A549 (cell line): Measurements from ENCODE around the gene NLRP14. TPM values are rescaled to one million over a fixed set of nuclear protein-coding genes. Genes with fewer than 3 reads are reported as not detected.

ENCODE experiments used
- ATAC-seq, 2 experiments: fragments of 200-7000 bp in 1 of 2; fragments of >200 bp in 1 of 2; cut with Nextera tagmentation in 1 of 2; cut with Tn5 transposase in 1 of 2; 3 replicates each; pipeline versions ENCODE4 v1.8.0 to v1.9.1; 2018 to 2020; ENCODE audit warnings: mild to moderate bottlenecking in 1 of 2, moderate library complexity in 1 of 2
- CTCF ChIA-PET: fragments of 300-600 bp; sonication (Branson Sonifier 250); formaldehyde crosslinking; extraction: SDS; loops from one replicate; lab custom pipeline; 2021; ENCODE audit warnings: antibody characterized with exemption, inconsistent platforms; lab: Yijun Ruan, JAX
- POLR2A ChIA-PET: fragments of 350-600 bp; formaldehyde crosslinking; extraction: SDS; loops from one replicate; lab custom pipeline; 2021; ENCODE audit warnings: antibody characterized with exemption, inconsistent platforms; lab: Yijun Ruan, JAX
- DNase-seq, 2 experiments: peaks; one replicate each; pipeline versions ENCODE4 v3.0.0 to v3.0.0-alpha.2; 2011 to 2016; ENCODE audit warnings: low read depth in 1 of 2, low spot score in 1 of 2
- FAIRE-seq: peaks from 2 replicates; lab custom pipeline; 2011; peaks lifted over from hg19 to GRCh38; lab: Jason Lieb, UNC
- H3K27ac ChIP-seq, 2 experiments: fragments of >200 bp; sonication (Bioruptor Twin); formaldehyde crosslinking; 3 replicates each; pipeline ENCODE4 v1.5.1; 2016 to 2017
- H3K4me1 ChIP-seq: fragments of >200 bp; sonication (Bioruptor Twin); formaldehyde crosslinking; 3 replicates; pipeline ENCODE4 v1.6.1; 2016
- H3K4me2 ChIP-seq: fragments of >200 bp; sonication (Bioruptor Twin); formaldehyde crosslinking; 3 replicates; pipeline ENCODE4 v1.6.1; 2016
- H3K4me3 ChIP-seq: fragments of >200 bp; sonication (Bioruptor Twin); formaldehyde crosslinking; 3 replicates; pipeline ENCODE4 v1.5.1; 2016
- H3K9me3 ChIP-seq: fragments of >200 bp; sonication (Bioruptor Twin); formaldehyde crosslinking; 3 replicates; pipeline ENCODE4 v1.6.1; 2016
- CHD2 ChIP-seq: fragments of 150-350 bp; IDR thresholded peaks from 2 replicates; pipeline ENCODE4 v1.6.1; 2014; ENCODE audit warnings: low read length; ENCODE audit not compliant: partially characterized antibody
- E2F6 ChIP-seq: IDR thresholded peaks from 2 replicates; pipeline ENCODE4 v1.6.1; 2012; ENCODE audit warnings: low read depth, borderline replicate concordance
- EHF ChIP-seq: fragments of 250-450 bp; sonication (Bioruptor Pico); IDR thresholded peaks from 2 replicates; pipeline ENCODE4 v1.5.0; 2020; ENCODE audit warnings: mild to moderate bottlenecking
- EP300 ChIP-seq, 2 experiments: fragments of >200 bp; sonication (Bioruptor Twin); formaldehyde crosslinking; IDR thresholded peaks; 2 replicates in 1 of 2; 3 replicates in 1 of 2; pipeline ENCODE4 v1.6.1; 2016 to 2017
- FOXS1 ChIP-seq: fragments of 250-450 bp; sonication (Bioruptor Pico); IDR thresholded peaks from 2 replicates; pipeline ENCODE4 v1.5.0; 2020; ENCODE audit warnings: mild to moderate bottlenecking, moderate library complexity
- HMGXB4 ChIP-seq: fragments of 250-450 bp; sonication (Bioruptor Pico); IDR thresholded peaks from 2 replicates; pipeline ENCODE4 v1.5.0; 2021; ENCODE audit warnings: mild to moderate bottlenecking, moderate library complexity, borderline replicate concordance
- HOXB13 ChIP-seq: fragments of 250-450 bp; sonication (Bioruptor Pico); IDR thresholded peaks from 2 replicates; pipeline ENCODE4 v1.5.0; 2020; ENCODE audit warnings: low read depth, mild to moderate bottlenecking, moderate library complexity
- MAX ChIP-seq: IDR thresholded peaks from 2 replicates; pipeline ENCODE4 v1.6.1; 2012
- MAZ ChIP-seq: fragments of 150-350 bp; IDR thresholded peaks from 2 replicates; pipeline ENCODE4 v1.6.1; 2014; ENCODE audit warnings: antibody characterized with exemption, low read depth, low read length, borderline replicate concordance
- MYC ChIP-seq: IDR thresholded peaks from 2 replicates; pipeline ENCODE4 v1.6.1; 2012; ENCODE audit warnings: mild to moderate bottlenecking, inconsistent platforms, low read length, improper control_type of control experiment, borderline replicate concordance
- PBX3 ChIP-seq: IDR thresholded peaks from 2 replicates; pipeline ENCODE4 v1.6.1; 2012
- POLR2A ChIP-seq: IDR thresholded peaks from 2 replicates; pipeline ENCODE4 v1.6.1; 2012; ENCODE audit warnings: mild to moderate bottlenecking, low read length
- RCOR1 ChIP-seq: fragments of 150-350 bp; IDR thresholded peaks from 2 replicates; pipeline ENCODE4 v1.6.1; 2014; ENCODE audit warnings: antibody characterized with exemption, low read length, low read depth
- SMC3 ChIP-seq: fragments of >200 bp; sonication (Bioruptor Twin); formaldehyde crosslinking; IDR thresholded peaks from 3 replicates; pipeline ENCODE4 v1.6.1; 2018; ENCODE audit warnings: inconsistent platforms
- TFCP2L1 ChIP-seq: fragments of 250-450 bp; sonication (Bioruptor Pico); IDR thresholded peaks from 2 replicates; pipeline ENCODE4 v1.5.0; 2021; ENCODE audit warnings: mild to moderate bottlenecking
- USF2 ChIP-seq: fragments of 450-650 bp; IDR thresholded peaks from 2 replicates; pipeline ENCODE4 v1.6.1; 2014; ENCODE audit warnings: antibody characterized with exemption
- ZSCAN20 ChIP-seq: fragments of 250-450 bp; sonication (Bioruptor Pico); IDR thresholded peaks from 2 replicates; pipeline ENCODE4 v1.8.0; 2022; ENCODE audit warnings: mild to moderate bottlenecking, moderate library complexity
- WGBS: methylation state at CpG from one replicate; pipeline ENCODE4 v1.1.6; 2017; ENCODE audit errors: missing lambda C conversion rate; 5-methylcytosine and 5-hydroxymethylcytosine counted together
- polyA minus RNA-seq: library from RNA; depleted of rRNA, polyadenylated mRNA; stranded (reverse); fragments of >200 nt; gene quantifications from 2 replicates; pipeline ENCODE4 v1.2.3, GENCODE V29; 2011; rRNA and poly(A)+ RNA removed
- polyA plus RNA-seq, 4 experiments: library from polyadenylated mRNA; depleted of rRNA in 3 of 4; stranded (reverse); fragments of >200 nt; fragmentation: RNase III in 1 of 4; extraction: RNeasy Plus Mini Kit Qiagen cat#74134 plus additional on column Dnase treatment in 1 of 4; gene quantifications; 2 replicates in 3 of 4; 3 replicates in 1 of 4; pipeline ENCODE4 v1.2.3, GENCODE V29; 2011 to 2017

The NLRP14 gene
- polyA plus RNA-seq (2011; rRNA removed) (0.04 TPM in 1 of 2 replicates, not detected in the other), polyA plus RNA-seq (2017; fragmentation: RNase III; extraction: RNeasy Plus Mini Kit Qiagen cat#74134 plus additional on column Dnase treatment) (not detected in 3 replicates), polyA minus RNA-seq (0.04 TPM in 1 of 2 replicates, not detected in the other)
- not detected in 2 replicates for polyA plus RNA-seq (2012; cell fraction: cytosol; rRNA removed)
- not detected in 2 replicates for polyA plus RNA-seq (2012; cell fraction: nucleus; rRNA removed)

GRCh38 chr11:7020183-7020917 is at the start of gene NLRP14, which contains the start of gene ZNF214:
Gene NLRP14 (plus strand): TSS chr11:7020479. CDS start chr11:7038587, 18,108 bp downstream.
Gene ZNF214 (minus strand): TSS chr11:7020346. CDS start chr11:7002835, 17,511 bp downstream.
- Histone ChIP-seq H3K9me3 (0 out of 3 replicates have a peak, but pooled peaks cover 2% of the 10 kb centered on the region), H3K4me1 (no peaks in the 10 kb centered on the region), H3K27ac (peak within 1 kb of the TSS; percentile 64 to 84), H3K4me2 (peak within 1 kb of the TSS; percentile 79)
- peak; percentile 98 for ATAC-seq
- ChIA-PET CTCF (interaction anchor here (1.0 to 1.8 kb wide), 3 partner anchors 9 to 15 kb away, joined by 3 to 4 read pairs (median 3); no protein-coding TSS in a partner anchor), POLR2A (no interaction called here)
- WGBS = 7% methylated on average over 35 of the region's 47 CpGs
- no peak for FAIRE-seq
- TF ChIP-seq PBX3 (no peak), E2F6 (peak; percentile 99), POLR2A (peak; percentile 46), USF2 (peak; percentile 16; the same call in 1 of the 2 replicates), MAX (peak; percentile 97), RCOR1 (no peak)
- TF ChIP-seq, all 56 proteins: peak for 4
- peak; percentile 90 to 91 for DNase-seq
- peak within 1 kb of the TSS; percentile 68 for H3K4me3 ChIP-seq

- FAIRE-seq (no peak), ATAC-seq (no peak), DNase-seq (no peak)
- Histone ChIP-seq H3K4me1 (no peaks in the 10 kb centered on the region), H3K4me3 (no peak overlapping the region), H3K9me3 (no peaks in the 10 kb centered on the region), H3K27ac (no peak overlapping the region), H3K4me2 (no peak overlapping the region)
- ChIA-PET POLR2A (no interaction called here), CTCF (interaction anchor here (1.0 kb wide), 1 partner anchor 233 kb away, joined by 3 read pairs; no protein-coding TSS in a partner anchor)
- TF ChIP-seq EP300 (IDR thresholded peaks at IDR 0.05) = no peak
- TF ChIP-seq HOXB13 (CRISPR knock-in tag) = no peak
- TF ChIP-seq HMGXB4 = no peak
- TF ChIP-seq SMC3 = no peak
- no peak for TF ChIP-seq RCOR1
- no peak for TF ChIP-seq FOXS1 (CRISPR knock-in tag)
- TF ChIP-seq EHF (CRISPR knock-in tag) = no peak
- TF ChIP-seq MYC = no peak
- no peak for TF ChIP-seq MAZ
- TF ChIP-seq ZSCAN20 (CRISPR knock-in tag) = no peak
- no peak for TF ChIP-seq CHD2
- TF ChIP-seq TFCP2L1 (CRISPR knock-in tag) = no peak
- TF ChIP-seq POLR2A = no peak
- WGBS = 22% methylated on average over 2 of the region's 2 CpGs
These were observed 40.9 kb upstream of the NLRP14 start for GRCh38 chr11:6979365-6979764.
